HG03064 (cell line): ENCODE measurements around the gene ZNF750.

Source experiments
- ATAC-seq: cut with Tn5 transposase; IDR thresholded peaks from one replicate; pipeline ENCODE4 v1.9.1; 2021; ENCODE audit warnings: low read depth; ENCODE audit not compliant: unreplicated experiment

Gene ZNF750

DNA sequence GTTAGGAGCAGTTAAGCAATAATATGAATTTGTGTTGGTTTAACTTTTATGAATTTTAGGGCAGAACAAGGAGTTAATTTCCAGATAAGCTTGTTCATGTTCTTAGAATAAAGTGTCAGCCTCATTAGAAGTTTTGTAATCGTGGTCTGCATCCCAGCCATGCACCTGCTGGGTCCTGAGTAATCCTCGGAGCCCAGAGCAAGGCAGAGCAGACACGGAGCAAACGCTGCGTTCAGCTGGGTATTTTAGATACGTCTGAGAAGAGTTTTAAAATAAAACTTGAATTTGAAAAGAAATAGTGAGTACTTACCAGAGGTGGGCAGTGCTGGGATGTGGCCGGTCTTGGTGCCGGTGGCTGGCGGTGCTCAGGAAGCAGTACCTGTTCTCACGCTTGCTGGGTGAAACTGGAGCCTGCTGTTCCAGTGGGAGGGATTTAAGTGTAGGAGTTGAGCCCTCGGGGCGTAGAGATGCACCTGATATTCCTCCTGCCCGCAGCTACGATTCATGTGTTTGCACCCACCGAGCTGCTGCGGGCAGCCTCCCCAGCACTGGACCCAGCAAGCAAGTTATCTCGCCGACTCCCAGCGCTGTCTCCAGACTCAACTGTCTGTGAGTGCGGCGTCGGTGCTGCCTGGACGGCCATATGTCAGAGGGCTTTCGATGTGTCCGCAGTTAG lies at the start of gene ZNF750:
Gene ZNF750 (minus strand): TSS at position 406 of the 676 bp plus-strand sequence. CDS start 7,568 bp downstream, outside the sequence.
- ATAC-seq: no peak

GRCh38 chr17:82888583-82889495 lies 49.0 kb upstream of the ZNF750 start:
- no peak for ATAC-seq

DNA sequence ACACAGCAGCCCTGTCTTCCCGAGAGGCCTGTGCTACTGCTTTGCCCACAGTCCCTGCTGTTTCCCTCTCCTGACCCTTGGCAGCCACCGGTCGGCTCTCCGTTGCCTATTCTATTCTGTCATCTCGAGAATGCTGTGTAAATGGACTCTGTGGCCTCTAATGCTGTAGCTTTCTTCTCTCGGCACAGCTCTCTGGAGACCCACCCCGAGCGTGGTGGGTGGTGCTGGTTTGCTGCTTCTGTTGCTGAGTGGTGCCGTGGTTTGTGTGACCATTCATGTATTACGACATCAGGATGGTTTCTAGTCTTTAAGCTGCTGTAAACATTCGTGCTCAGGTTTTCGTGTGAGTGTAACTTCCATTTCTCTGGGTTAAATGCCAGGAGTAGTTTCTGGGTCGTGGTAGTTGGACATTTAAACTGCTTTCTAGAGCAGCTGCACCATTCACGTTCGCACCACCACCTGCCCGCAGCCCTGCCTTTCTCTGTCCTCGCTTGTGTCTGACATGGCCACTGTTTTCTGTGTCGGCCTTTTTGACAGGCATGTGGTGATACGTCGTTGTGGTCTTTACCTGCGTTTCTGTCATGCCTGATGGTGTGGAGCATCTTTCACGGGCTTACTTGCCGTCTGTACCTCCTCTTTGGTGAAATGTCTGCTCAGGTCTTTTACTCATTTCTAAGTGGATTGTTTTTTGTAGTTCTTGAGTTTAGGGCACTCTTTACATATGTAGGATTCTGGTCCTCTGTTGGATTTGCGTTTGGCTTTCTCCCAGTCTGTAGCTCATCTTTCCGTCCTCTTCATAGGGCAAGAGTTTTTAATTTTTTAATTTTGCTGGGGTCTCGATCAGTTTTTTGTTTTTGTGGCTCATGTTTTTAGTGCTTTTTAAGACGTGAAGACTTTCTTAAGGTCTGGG lies 47.7 kb upstream of the ZNF750 start:
- no peak for ATAC-seq

- ATAC-seq: no peak
These were observed 45.1 kb upstream of the ZNF750 start for GRCh38 chr17:82884970-82885353.

GRCh38 chr17:82884341-82884969 lies 44.6 kb upstream of the ZNF750 start:
- no peak for ATAC-seq

- no peak for ATAC-seq
These were observed 43.7 kb upstream of the ZNF750 start for GRCh38 chr17:82883419-82884031.

DNA sequence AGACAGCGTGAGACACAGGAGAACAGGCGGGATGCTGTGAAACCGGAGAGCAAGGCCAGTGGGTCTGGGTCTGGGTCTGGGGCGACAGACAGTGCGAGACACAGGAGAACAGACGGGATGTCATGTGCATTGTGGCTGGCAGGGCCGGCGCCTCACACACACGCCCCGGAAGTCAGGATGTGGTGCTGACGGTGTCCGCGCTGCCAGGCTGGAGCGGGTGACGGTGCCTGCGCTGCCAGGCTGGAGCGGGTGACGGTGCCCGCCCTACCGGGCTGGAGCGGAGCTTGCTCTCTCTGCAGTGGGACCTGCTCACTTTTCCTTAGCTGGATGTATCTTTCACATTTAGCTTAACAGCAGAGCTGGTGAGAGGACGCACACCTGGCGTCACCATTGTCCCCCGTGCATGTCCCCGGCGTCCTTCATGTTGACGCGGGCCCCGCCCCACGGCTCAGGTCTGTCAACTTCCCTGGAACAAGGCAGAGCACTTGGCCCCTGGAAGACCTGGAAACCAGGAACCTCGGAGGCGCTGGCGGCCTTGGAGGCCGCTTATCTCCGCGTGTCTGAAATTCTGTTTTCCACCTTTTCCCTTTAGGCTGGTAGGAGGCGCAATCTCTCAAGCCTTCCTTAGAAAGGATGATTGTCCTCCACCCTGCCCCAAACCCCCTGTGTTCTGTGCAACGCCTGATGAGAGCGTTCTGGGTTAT lies 43.0 kb upstream of the ZNF750 start:
- ATAC-seq: no peak

DNA sequence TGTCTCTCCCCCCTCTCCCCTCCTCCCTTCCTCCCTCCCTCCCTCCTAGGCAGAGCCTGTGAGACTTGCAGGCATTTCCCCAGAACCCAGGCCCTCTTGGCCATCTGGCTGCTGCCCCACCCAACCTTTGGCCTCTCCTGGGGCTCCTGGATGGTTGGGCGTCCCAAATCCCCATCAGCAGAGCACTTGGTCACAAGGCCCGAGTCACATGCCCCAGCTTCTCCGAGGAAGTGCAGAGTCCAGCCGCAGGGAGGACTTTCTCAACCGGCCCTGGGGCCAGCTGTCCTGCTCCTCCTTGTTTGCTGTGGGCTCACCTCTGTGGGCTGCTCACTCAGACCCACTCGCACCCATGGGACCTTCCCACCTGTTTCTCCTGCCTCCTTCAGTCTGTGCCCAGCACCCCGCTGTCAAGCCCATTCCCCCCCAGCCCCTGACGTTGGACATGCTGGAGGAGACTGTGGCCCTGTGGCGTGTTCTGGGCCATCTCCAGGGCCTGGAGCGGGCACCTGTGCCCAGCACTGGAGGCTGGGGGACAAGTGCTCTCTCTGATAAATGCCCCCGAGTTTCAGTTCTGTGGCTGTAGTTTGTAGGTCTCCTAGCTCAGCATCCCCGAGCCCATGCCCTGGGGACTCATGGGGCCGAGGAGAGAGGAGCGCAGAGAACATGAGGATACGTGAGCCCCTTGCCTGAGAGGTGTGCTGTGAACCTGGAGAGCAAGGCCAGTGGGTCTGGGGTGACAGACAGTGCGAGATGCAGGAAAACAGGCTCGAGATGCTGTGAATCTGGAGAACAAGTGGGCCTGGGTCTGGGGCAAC lies 42.3 kb upstream of the ZNF750 start:
- ATAC-seq: no peak

DNA sequence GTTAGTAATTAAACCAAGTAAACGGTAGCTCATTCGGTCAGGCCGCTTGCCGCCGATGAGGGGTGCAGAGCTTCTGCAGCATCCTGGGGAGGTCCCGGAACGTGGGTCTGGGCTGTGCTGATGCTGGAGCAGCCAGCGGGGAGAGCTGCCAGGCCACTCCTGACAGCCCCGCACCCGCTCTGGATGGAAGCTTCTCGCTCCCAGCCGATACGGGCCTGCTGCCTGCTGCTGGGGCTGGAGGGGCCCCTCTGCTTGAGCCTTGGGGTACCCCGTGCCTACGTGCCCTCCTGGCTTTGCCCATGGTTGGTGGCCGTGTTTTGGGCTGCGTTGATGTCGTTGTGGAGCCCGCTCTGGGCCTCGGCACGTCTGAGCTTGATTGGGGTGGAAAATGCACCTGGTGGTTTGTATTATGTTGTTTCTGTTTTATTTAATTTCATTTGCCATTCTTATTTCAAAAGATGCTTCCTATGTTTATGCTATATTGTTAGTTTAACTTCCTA lies 41.6 kb upstream of the ZNF750 start:
- ATAC-seq: no peak

DNA sequence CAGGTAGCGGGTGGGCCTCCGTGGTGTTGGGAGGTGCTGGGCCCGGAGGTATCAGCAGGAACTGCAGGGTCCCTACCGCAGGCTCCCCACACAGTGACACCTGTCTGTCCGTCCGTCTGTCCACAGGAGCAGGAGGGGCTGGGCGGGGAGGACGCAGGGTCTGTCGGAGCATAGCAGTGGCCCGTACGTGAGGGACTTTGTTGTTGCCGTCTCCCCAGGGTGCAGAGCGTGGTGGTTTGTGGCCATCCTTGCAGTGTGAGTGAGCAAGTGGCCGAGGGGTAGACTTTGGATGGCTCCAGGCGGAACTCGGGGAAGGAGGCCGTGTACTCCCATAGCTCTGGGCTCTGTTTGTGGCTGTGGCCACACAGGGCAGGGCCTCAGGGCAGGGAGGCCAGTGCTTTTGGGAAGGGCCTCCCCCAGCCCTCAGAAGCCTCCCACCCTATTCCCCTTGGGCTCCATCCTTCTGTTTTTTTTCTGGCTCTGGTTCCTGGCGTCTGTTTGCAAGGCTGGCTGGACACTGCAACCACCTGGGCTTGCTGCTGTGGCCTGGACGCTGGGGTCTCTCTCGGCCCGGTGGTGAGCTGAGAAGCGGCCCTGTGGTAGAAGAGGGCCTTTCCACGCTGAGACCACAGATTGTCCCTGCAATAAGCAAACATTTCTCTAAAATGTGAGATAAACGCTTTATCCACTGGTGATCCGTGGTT lies 41.0 kb upstream of the ZNF750 start:
- no peak for ATAC-seq

- no peak for ATAC-seq
These were observed 39.4 kb upstream of the ZNF750 start for GRCh38 chr17:82879241-82879640.

GRCh38 chr17:82878527-82878926 lies 38.7 kb upstream of the ZNF750 start:
- ATAC-seq: no peak

DNA sequence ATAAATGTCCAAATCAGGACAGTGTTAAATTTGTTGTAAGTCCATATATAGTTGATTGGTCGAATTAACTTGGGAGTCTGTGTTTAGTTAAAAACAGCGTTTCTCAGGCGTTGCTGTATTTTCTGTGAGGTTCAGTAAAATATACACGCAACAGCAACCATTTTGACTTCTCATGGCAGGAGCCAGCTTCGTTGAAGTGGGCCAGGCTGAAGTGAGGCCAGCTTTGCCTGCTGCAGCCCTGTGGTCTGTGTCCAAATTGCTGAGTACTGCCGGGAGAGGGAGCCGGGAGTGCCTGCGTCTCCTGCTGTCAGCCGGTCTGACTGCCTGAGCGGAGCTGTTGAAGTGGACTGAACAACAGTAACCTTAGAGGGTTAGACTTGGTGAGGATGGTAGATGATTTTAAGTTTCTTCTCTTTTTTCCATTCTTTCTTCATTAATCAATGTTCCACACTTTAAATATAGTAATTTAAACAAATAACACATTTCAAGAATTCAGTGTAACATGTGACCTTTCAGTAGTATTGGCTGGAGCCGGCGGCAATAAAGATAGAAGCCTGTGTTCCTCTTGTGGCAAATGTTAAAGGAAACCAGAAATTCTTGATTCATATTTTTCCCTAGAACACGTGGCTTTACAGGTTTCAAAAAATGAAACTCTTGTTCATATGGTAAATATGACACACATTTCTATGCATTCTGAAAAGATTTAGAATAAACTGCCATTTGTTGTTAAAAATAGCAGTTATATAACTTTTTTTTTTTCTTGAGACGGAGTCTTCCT lies 37.0 kb upstream of the ZNF750 start:
- no peak for ATAC-seq

DNA sequence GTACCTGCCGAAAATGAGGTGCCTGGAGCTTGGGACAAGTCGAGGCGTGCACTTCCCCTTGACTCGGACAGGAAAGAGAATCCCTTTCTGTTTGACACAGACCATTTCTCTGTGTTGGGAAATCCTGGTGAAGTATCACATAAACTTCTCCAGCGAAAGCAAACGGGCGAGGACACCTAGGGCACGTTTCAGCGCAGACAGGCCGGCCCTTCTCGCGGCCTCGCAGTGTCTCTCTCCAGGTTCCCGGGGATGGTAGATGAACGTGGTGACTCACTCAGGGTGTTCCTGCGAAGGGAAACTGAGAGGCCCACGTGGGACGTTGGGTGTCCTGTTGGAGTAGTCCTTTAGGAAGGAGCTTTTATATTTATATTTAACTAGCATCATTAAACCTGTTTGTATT lies 36.3 kb upstream of the ZNF750 start:
- no peak for ATAC-seq

GRCh38 chr17:82875407-82875856 lies 35.6 kb upstream of the ZNF750 start:
- no peak for ATAC-seq

GRCh38 chr17:82874011-82874835 lies 34.4 kb upstream of the ZNF750 start:
- ATAC-seq: no peak
